Liver (tissue), 3 donors: Measurements from ENCODE around the gene RFWD3.

ENCODE experiments used
- JUND ChIP-seq, 2 donors: IDR thresholded peaks; 2 replicates each; pipeline ENCODE4 v1.6.1; 2016; ENCODE audit warnings: antibody characterized with exemption in 2 of 2
- RAD21 ChIP-seq, 2 donors: IDR thresholded peaks; 2 replicates each; pipeline ENCODE4 v1.6.1; 2016; ENCODE audit warnings: antibody characterized with exemption in 2 of 2, mild to moderate bottlenecking in 2 of 2
- TAF1 ChIP-seq: conservative IDR thresholded peaks from 2 replicates; pipeline ENCODE4 v1.6.1; 2016; ENCODE audit warnings: antibody characterized with exemption, mild to moderate bottlenecking
- TF ChIP-seq, protein P1 (sequence below): fragments of 150-350 bp; IDR thresholded peaks from 2 replicates; pipeline ENCODE4 v1.5.1; 2017; ENCODE audit warnings: improper control_type of control experiment, low read depth, low read length; ENCODE audit not compliant: missing input control
- donor health status: healthy.
- donor health status: healthy.

DNA sequence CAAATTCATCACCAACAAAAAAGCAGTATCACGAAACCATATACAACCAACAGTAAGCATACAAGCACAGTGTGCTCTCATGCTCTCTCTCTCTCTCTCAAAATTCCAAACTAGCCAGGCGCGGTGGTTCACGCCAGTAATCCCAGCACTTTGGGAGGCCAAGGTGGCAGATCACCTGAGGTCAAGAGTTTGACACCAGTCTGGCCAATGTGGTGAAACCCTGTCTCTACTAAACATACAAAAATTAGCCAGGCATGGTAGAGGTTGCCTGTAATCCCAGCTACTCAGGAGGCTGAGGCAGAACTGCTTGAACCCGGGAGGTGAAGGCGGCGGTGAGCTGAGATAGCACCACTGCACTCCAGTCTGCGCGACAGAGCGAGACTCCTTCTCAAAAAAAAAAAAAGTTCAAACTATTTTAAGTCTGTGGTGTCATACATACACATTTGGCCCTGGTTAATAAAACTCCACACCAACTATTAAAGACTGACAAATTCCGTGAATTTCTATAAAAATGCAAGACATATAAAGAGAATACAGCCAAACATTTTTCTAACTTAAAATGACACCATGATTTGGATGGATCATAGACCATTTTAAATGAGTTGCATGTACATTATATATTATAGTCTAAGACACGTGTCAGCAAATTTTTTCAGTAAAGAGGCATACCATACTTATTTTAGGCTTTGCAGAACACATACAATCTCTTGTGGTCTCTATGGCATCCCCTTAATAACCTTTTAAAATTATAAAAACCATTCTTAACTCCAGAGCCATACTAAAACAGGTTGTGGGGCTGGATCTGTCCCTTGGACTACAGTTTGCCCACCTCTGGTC is 90.7 kb downstream of the RFWD3 start:
- TF ChIP-seq, protein P1, sequence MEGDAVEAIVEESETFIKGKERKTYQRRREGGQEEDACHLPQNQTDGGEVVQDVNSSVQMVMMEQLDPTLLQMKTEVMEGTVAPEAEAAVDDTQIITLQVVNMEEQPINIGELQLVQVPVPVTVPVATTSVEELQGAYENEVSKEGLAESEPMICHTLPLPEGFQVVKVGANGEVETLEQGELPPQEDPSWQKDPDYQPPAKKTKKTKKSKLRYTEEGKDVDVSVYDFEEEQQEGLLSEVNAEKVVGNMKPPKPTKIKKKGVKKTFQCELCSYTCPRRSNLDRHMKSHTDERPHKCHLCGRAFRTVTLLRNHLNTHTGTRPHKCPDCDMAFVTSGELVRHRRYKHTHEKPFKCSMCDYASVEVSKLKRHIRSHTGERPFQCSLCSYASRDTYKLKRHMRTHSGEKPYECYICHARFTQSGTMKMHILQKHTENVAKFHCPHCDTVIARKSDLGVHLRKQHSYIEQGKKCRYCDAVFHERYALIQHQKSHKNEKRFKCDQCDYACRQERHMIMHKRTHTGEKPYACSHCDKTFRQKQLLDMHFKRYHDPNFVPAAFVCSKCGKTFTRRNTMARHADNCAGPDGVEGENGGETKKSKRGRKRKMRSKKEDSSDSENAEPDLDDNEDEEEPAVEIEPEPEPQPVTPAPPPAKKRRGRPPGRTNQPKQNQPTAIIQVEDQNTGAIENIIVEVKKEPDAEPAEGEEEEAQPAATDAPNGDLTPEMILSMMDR, result no peak
- no peak for TF ChIP-seq JUND (IDR thresholded peaks at IDR 0.05)
- TF ChIP-seq RAD21 (IDR thresholded peaks at IDR 0.05), result no peak
- TF ChIP-seq TAF1, result no peak
